PC-3 (cell line): ENCODE data around the gene SLC41A3.

Experiments used
- EZH2 ChIP-seq: fragments of 300-600 bp; sonication (generic); IDR thresholded peaks from one replicate; pipeline ENCODE4 v1.6.1; 2017; ENCODE audit warnings: antibody characterized with exemption, mild to moderate bottlenecking, low read length; ENCODE audit not compliant: unreplicated experiment
- EZH2phosphoT487 ChIP-seq: fragments of 300-600 bp; sonication (generic); IDR thresholded peaks from 2 replicates; pipeline ENCODE4 v1.6.1; 2018; ENCODE audit warnings: mild to moderate bottlenecking, antibody characterized with exemption, low read length, borderline replicate concordance
- TF ChIP-seq, protein P1 (sequence below): fragments of 300-600 bp; sonication (generic); conservative IDR thresholded peaks from 2 replicates; pipeline ENCODE4 v1.5.1; 2017; ENCODE audit warnings: antibody characterized with exemption, low read depth, mild to moderate bottlenecking, low read length

DNA sequence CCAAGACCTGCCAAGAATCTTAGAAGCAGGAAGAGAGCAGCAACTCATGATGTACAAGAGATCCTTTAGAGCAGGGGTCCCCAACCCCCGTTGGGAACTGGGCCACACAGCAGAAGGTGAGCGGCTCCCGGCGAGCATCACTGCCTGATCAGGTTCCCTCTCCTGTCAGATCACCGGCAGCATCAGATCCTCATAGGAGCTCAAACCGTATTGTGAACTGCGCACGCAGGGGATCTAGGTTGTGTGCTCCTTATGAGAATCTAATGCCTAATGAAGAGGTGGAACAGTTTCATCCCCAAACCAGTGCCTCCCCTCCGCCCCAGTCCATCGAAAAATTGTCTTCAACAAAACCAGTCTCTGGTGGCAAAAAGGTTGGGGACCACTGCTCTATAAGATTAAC lies 13.8 kb downstream of the SLC41A3 start:
- TF ChIP-seq EZH2, result no peak
- TF ChIP-seq, protein P1, sequence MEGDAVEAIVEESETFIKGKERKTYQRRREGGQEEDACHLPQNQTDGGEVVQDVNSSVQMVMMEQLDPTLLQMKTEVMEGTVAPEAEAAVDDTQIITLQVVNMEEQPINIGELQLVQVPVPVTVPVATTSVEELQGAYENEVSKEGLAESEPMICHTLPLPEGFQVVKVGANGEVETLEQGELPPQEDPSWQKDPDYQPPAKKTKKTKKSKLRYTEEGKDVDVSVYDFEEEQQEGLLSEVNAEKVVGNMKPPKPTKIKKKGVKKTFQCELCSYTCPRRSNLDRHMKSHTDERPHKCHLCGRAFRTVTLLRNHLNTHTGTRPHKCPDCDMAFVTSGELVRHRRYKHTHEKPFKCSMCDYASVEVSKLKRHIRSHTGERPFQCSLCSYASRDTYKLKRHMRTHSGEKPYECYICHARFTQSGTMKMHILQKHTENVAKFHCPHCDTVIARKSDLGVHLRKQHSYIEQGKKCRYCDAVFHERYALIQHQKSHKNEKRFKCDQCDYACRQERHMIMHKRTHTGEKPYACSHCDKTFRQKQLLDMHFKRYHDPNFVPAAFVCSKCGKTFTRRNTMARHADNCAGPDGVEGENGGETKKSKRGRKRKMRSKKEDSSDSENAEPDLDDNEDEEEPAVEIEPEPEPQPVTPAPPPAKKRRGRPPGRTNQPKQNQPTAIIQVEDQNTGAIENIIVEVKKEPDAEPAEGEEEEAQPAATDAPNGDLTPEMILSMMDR, result no peak
- no peak for TF ChIP-seq EZH2phosphoT487
